CD4-positive, alpha-beta T cell (primary cell): ENCODE measurements around the gene MACROD2. TPM values are rescaled to one million over a fixed set of nuclear protein-coding genes. Genes with fewer than 3 reads are reported as not detected.

ENCODE experiments used
- ATAC-seq: fragments of 200-7000 bp; cut with Tn5 transposase; one replicate; pipeline ENCODE4 v1.10.0; 2022; ENCODE audit warnings: mild to moderate bottlenecking; ENCODE audit not compliant: poor library complexity
- CTCF ChIA-PET: fragments of 350-600 bp; sonication (Branson Sonifier 250); formaldehyde crosslinking; loops from one replicate; lab custom pipeline; 2021; ENCODE audit warnings: antibody characterized with exemption, inconsistent platforms; lab: Charles Lee
- POLR2A ChIA-PET: fragments of 350-600 bp; sonication (Branson Sonifier 250); formaldehyde crosslinking; loops from one replicate; lab custom pipeline; 2021; ENCODE audit warnings: antibody characterized with exemption, inconsistent platforms; lab: Charles Lee
- DNase-seq, 14 experiments: peaks; one replicate each; pipeline ENCODE4 v3.0.0-alpha.2; 2013 to 2020; ENCODE audit warnings: mixed read lengths in 2 of 14
- H3K27ac ChIP-seq, 2 donors: one replicate each; pipeline versions ENCODE4 v1.5.1 to v1.7.0; 2013; ENCODE audit warnings: low read length in 2 of 2, low read depth in 1 of 2, mild to moderate bottlenecking in 1 of 2
- H3K27me3 ChIP-seq, 2 experiments: 1 replicate in 1 of 2; 2 replicates in 1 of 2; pipeline versions ENCODE4 v1.6.1 to v1.7.0; 2013; ENCODE audit warnings: low read length in 2 of 2, control low read depth in 1 of 2, mild to moderate bottlenecking in 1 of 2, moderate library complexity in 1 of 2; ENCODE audit not compliant: insufficient read depth in 2 of 2, control insufficient read depth in 1 of 2
- H3K36me3 ChIP-seq: one replicate; pipeline ENCODE4 v1.6.1; 2013; ENCODE audit warnings: low read length, control low read depth; ENCODE audit not compliant: insufficient read depth
- H3K4me1 ChIP-seq: one replicate; pipeline ENCODE4 v1.6.1; 2013; ENCODE audit warnings: low read length, control low read depth; ENCODE audit not compliant: insufficient read depth
- H3K4me3 ChIP-seq: one replicate; pipeline ENCODE4 v1.5.1; 2013; ENCODE audit warnings: mild to moderate bottlenecking, low read length, moderate library complexity
- H3K9me3 ChIP-seq, 2 experiments: 1 replicate in 1 of 2; 2 replicates in 1 of 2; pipeline versions ENCODE4 v1.6.1 to v1.7.0; 2013; ENCODE audit warnings: low read length in 2 of 2, mild to moderate bottlenecking in 2 of 2, control low read depth in 1 of 2, moderate library complexity in 1 of 2; ENCODE audit not compliant: control insufficient read depth in 1 of 2, insufficient read depth in 1 of 2
- H3K27ac Mint-ChIP-seq: one replicate; pipeline ENCODE4 v1.8.0; 2020; ENCODE audit warnings: mixed read lengths
- H3K27me3 Mint-ChIP-seq: one replicate; pipeline ENCODE4 v1.8.0; 2021; ENCODE audit warnings: mixed read lengths
- H3K36me3 Mint-ChIP-seq: one replicate; pipeline ENCODE4 v1.8.0; 2021; ENCODE audit warnings: low read depth, mixed read lengths
- H3K4me1 Mint-ChIP-seq: one replicate; pipeline ENCODE4 v1.8.0; 2021; ENCODE audit warnings: low read depth, mixed read lengths
- H3K4me3 Mint-ChIP-seq: one replicate; pipeline ENCODE4 v1.8.0; 2020; ENCODE audit warnings: mild to moderate bottlenecking, mixed read lengths
- H3K9me3 Mint-ChIP-seq: one replicate; pipeline ENCODE4 v1.8.0; 2020; ENCODE audit warnings: mixed read lengths
- CTCF ChIP-seq: fragments of 200-600 bp; IDR thresholded peaks from one replicate; pipeline ENCODE4 v1.8.0; 2022; ENCODE audit warnings: antibody characterized with exemption, mild to moderate bottlenecking
- intact Hi-C, 2 experiments: fragments of 100-400 bp; cut with DNase I in 1 of 2; cut with micrococcal nuclease in 1 of 2; formaldehyde crosslinking; loops; one replicate each; pipeline versions ENCODE4 v1.15.1 to v1.9.0; 2023 to 2025; cut with DNase I, micrococcal nuclease
- total RNA-seq, 174 experiments: library from RNA in 2 of 174; stranded (reverse) in 2 of 174; gene quantifications; one replicate each; pipeline ENCODE4 v1.2.3 and lab custom pipeline; 2021 to 2026

MACROD2 gene
- total RNA-seq, 2 experiments from 2014 or later = not detected

DNA sequence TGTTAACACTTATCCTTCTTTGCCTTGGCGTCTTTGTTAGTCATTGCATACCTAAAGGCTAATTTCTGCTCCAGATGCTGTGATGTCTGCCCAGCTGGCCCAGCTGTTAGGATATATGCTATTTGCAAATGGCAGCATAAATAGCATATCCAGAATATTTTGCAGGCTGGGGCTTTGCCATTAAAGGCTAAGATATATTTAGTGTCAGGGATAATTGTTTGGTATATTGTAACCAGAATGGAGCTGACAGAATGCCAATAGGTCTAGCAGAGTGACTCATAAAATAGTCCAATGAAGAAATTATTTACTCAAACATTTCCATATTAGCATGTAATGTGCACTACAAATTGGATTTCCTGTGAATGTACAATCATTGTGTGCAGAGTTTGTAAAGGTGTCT, 926.2 kb downstream of the MACROD2 start:
- CTCF ChIA-PET = no interaction called here
- no peak overlapping the region for H3K4me3 Mint-ChIP-seq
- POLR2A ChIA-PET = no interaction called here
- no peaks in the 10 kb centered on the region for H3K36me3 ChIP-seq
- H3K27ac ChIP-seq = no peak overlapping the region
- H3K36me3 Mint-ChIP-seq = no peaks in the 10 kb centered on the region
- no peaks in the 10 kb centered on the region for H3K4me1 Mint-ChIP-seq
- H3K27me3 Mint-ChIP-seq = no peaks in the 10 kb centered on the region
- H3K9me3 ChIP-seq = peaks cover 4% of the 10 kb centered on the region in 2 experiments
- H3K9me3 Mint-ChIP-seq = peaks cover 6% of the 10 kb centered on the region
- H3K27ac Mint-ChIP-seq = no peak overlapping the region
- ATAC-seq (no peak), DNase-seq (no peak)
- H3K27me3 ChIP-seq = no peaks in the 10 kb centered on the region
- H3K4me3 ChIP-seq = no peak overlapping the region
- TF ChIP-seq CTCF = no peak
- H3K4me1 ChIP-seq = no peaks in the 10 kb centered on the region
- intact Hi-C loops = no loop called here

- intact Hi-C loops = no loop called here
- no peak for DNase-seq
Measured at GRCh38 chr20:14922503-14923267, 927.4 kb downstream of the MACROD2 start.

DNA sequence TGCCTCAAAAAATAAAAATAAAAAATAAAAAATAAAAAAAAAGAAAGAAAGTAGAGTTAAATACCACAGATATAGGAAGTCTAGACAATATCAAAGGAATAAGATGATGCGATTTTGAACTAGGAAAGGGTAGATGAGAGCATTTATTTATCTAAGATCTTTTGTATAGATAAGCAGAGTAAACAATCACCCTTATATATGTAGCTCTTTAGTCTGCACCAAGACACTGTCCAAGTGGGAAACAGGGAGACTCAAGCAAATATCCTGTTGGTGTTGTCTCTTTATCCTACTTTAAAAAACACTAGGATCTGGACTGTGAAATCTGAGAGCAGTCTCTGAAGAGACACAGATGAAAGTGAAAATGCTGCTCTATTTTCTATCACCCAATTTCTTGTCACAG, 929.1 kb downstream of the MACROD2 start:
- ChIA-PET POLR2A (no interaction called here), CTCF (no interaction called here)
- no peak for TF ChIP-seq CTCF
- no peak overlapping the region for H3K4me3 ChIP-seq
- ATAC-seq = no peak
- H3K4me3 Mint-ChIP-seq = no peak overlapping the region
- H3K9me3 ChIP-seq = peaks cover 4 to 8% of the 10 kb centered on the region in 2 experiments
- H3K9me3 Mint-ChIP-seq = peaks cover 8% of the 10 kb centered on the region
- no peak overlapping the region for H3K27ac ChIP-seq
- H3K27me3 ChIP-seq = no peaks in the 10 kb centered on the region
- DNase-seq = no peak
- H3K27me3 Mint-ChIP-seq = no peaks in the 10 kb centered on the region
- no peaks in the 10 kb centered on the region for H3K36me3 Mint-ChIP-seq
- H3K4me1 ChIP-seq = no peaks in the 10 kb centered on the region
- H3K27ac Mint-ChIP-seq = no peak overlapping the region
- intact Hi-C loops = no loop called here
- no peaks in the 10 kb centered on the region for H3K4me1 Mint-ChIP-seq
- no peaks in the 10 kb centered on the region for H3K36me3 ChIP-seq

More at GRCh38 chr20:14922503-14923267, 927.4 kb downstream of the MACROD2 start:
- Mint-ChIP-seq H3K9me3 (peaks cover 5% of the 10 kb centered on the region), H3K4me1 (no peaks in the 10 kb centered on the region), H3K36me3 (no peaks in the 10 kb centered on the region), H3K27me3 (no peaks in the 10 kb centered on the region), H3K4me3 (no peak overlapping the region), H3K27ac (no peak overlapping the region)
- H3K36me3 ChIP-seq = no peaks in the 10 kb centered on the region
- H3K4me3 ChIP-seq = no peak overlapping the region
- ChIA-PET POLR2A (no interaction called here), CTCF (no interaction called here)
- H3K27ac ChIP-seq = no peak overlapping the region
- H3K4me1 ChIP-seq = no peaks in the 10 kb centered on the region
- H3K9me3 ChIP-seq = peaks cover 4% of the 10 kb centered on the region in 2 experiments
- H3K27me3 ChIP-seq = no peaks in the 10 kb centered on the region
- no peak for ATAC-seq
- no peak for TF ChIP-seq CTCF
